Pulmonary artery endothelial cell (primary cell): ENCODE results near the gene AXL. TPM values are rescaled to one million over a fixed set of nuclear protein-coding genes. Genes with fewer than 3 reads are reported as not detected.
"Not testable (repeated sequence)": the region's sequence is repeated elsewhere in the genome, so short reads cannot be mapped to it uniquely, and the experiment has no call there.

Source experiments
- DNase-seq: peaks from one replicate; pipeline ENCODE4 v3.0.0-alpha.2; 2011; ENCODE audit warnings: low read depth, low spot score
- total RNA-seq: library from RNA; depleted of rRNA; stranded (reverse); fragments of >200 nt; gene quantifications from 2 replicates; pipeline ENCODE4 v1.2.3, GENCODE V29; 2014

The AXL gene
- 177 and 238 TPM in 2 replicates for total RNA-seq

GRCh38 chr19:41218615-41219507 lies at the start of gene AXL:
TSS of gene AXL (plus strand) at chr19:41219223. CDS start at chr19:41219393, 170 bp downstream.
- DNase-seq: no peak

DNA sequence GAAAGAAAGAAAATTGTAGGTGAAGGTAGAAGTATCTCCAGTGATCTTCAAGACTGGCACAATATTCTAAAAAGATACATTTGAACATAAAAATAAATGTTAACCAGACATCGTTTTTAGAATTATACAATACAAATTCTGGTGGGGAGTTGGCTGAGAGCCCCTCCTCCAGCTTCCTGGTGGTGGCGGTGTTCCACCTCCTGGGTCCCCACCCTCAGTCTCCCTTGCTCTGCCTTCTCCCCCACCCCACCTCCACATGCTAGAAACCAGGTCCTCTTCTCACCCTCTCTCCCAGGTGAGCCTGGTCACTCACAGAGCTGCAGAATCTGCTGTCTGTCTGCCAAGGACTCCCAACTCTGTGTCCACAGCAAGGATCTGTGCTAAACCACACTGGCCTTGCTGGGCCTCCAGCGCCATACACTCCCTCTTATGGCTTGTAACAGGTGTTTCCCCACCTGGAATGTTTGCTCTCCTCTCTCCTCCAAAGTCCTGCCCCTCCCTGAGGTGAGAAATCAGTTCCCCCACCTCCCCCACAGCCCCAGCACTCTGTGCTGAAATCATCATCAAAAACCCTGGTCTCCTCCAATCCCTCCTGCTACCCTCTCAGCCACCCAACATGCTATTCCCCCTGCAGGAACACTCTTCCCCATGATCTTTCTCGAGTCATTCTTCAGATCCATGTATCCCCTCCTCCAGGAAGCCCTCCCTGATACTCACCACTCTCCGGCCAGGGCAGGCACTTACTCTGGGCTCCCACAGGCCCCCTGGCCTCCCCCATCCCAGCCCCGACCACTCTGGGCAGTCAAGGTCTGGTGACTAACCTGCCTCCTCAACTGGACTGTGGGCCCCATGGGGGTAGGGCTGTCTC lies 46.5 kb upstream of the AXL start:
- DNase-seq: no peak

DNA sequence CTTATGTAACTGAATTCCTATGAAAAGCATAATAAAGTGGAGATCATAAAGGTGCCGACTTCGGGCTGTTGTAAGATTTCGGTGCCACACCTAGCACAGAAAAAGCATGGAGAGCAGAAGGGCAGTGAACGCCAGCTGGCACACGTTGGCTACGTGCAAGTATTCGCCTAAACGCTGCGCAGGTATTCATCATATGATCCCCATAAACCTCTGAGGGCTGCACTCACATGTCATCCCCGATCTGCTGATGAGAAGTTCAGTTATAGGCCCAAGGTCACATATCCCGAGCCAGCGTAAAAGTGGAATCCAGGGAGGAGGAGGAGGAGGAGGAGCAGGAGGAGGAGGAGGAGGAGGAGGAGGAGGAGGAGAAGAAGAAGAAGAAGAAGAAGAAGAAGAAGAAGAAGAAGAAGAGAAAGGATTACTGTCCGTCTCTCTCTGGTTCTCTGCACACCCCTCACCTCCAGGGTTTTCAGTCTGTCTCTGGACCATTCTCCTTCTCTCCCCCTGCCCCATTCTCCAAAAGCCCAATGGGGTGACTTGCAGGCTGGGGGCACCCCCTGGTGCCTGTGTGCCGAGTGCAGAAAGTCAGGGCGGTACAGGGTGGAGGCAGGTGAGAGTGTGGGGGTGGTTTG lies 44.6 kb upstream of the AXL start:
- no peak for DNase-seq

- peak; percentile 5 for DNase-seq
These were observed 42.9 kb upstream of the AXL start for GRCh38 chr19:41175801-41176777.

DNA sequence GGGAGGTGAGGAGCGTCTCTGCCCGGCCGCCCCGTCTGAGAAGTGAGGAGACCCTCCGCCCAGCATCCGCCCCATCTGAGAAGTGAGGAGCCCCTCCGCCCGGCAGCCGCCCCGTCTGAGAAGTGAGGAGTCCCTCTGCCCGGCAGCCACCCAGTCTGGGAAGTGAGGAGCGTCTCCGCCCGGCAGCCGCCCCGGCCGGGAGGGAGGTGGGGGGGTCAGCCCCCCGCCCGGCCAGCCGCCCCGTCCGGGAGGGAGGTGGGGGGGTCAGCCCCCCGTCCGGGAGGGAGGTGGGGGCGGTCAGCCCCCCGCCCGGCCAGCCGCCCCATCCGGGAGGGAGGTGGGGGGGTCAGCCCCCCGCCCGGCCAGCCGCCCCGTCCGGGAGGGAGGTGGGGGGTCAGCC lies 38.9 kb upstream of the AXL start:
- not testable (repeated sequence) for DNase-seq

DNA sequence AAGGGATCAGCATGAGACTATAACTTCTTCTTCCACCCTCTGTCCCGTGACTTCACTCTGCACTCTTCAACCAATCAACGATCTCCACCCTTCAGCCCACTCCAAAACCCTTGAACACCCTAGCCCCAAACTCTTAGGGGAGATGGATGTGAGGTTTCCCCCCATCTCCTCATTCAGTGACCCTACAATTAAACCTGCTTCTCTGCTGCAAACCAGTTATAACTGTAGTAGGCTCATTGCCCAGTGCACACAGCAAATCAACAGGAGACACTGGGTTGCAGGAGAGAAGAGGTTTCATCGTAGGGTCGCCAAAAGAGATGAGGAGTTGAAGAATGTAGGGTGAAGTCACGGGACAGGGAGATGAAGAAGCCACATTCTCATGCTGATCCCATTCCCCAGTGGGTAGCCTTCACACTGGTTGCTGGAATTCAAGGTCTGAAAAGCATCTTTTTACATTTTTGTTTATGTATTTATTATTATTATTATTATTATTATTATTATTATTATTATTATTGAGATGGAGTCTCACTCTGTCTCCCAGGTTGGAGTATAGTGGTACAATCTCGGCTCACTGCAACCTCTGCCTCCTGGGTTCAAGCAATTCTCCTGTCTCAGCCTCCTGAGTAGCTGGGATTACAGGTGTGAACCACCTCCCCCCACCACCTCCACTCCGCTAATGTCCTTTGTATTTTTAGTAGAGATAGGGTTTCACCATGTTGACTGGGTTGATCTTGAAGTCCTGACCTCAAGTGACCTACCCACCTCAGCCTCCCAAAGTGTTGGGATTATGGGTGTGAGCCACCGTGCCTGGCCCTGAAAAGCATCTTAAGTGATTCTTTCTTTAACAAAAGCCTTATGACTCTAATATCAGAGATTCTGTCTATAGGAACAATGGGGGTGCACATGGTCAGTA lies 31.8 kb upstream of the AXL start:
- no peak for DNase-seq

DNA sequence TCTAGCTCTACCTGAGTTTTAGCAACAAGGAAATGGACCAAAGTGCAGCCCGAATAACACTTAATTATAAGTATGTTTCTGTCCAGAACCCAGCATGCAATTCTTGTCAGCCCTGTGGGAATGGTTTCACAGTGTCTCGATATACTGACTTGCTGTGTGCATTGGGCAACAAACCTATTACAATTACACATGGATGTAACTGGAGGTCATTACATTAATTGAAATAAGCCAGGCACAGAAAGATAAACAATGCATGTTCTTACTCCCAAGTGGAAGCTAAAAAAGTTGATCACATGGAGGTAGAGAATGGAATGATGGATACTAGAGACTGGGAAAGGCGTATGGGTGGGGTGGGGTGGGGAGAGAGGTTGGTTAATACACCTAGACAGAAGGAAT lies 31.1 kb upstream of the AXL start:
- no peak for DNase-seq

DNA sequence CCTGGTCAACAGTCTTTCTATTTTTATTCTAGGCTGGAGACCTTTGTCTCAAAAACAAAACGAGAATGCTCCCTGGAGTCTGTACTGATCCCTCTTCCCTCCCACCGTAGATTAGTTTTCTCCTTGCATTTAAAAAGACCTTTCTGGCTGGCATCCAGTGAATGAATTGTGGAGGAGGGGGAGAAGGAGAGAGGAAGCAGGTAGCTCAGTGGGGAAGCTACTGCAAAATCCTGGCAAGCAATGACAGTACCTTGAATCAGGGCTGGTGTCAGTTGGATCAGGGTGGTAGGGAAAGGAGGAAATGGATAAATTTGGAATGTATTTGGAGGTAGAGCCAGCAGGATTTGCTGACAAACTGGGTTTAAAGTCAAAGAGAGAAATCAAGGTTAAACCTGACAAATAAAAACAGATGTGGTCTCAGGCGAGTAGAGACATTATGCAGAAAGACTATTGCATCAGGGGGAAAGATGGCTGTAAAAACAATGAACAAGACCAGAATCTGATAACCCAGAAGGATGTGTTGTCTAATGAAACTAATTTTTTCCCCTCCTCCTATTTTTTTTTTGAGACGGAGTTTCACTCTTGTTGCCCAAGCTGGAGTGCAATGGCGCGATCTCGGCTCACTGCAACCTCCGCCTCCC lies 29.5 kb upstream of the AXL start:
- no peak for DNase-seq

DNA sequence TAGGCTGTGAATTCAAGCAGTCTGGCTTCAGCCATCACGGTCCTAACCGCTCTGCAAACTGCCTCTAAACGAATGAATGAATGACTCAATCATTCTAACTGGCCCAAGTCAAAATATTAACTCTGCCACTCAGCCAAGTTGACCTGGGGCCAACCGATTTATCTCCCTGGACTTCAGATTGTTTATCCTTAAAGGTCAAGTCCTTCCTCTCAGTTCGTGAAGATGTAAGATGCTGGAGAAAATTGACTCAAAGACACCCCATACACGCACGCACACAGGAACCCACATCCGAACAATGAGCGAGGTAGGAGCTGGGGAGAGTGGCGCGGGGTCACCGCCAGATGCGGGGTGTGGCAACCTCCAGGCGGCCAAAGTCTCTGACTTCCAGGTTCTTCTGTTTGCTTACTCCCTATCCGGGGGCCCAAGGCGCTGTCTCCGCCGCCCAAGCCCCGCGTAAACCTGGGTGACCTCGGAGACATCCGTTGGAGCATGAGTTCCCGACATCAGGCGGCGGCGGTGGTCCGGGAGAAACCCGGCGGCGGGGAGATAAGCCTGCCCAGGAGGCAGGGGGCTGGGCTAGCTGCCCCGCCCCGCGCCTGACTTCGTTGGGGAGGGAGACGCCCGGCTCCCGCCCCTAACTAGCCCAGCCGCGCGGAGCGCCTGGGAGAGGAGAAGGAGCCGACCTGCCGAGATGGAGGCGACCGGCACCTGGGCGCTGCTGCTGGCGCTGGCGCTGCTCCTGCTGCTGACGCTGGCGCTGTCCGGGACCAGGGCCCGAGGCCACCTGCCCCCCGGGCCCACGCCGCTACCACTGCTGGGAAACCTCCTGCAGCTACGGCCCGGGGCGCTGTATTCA lies 26.2 kb upstream of the AXL start, which contains the start of gene CYP2S1:
CYP2S1 (plus strand) TSS at position 646 of the 856 bp plus-strand sequence; CDS start at position 692, 46 bp downstream.
- DNase-seq: no peak

- DNase-seq: no peak
These were observed 25.4 kb upstream of the AXL start for GRCh38 chr19:41193430-41194156.

- DNase-seq: no peak
These were observed 24.9 kb upstream of the AXL start for GRCh38 chr19:41194157-41194552.

- no peak for DNase-seq
These were observed 23.1 kb upstream of the AXL start for GRCh38 chr19:41195675-41196497.

DNA sequence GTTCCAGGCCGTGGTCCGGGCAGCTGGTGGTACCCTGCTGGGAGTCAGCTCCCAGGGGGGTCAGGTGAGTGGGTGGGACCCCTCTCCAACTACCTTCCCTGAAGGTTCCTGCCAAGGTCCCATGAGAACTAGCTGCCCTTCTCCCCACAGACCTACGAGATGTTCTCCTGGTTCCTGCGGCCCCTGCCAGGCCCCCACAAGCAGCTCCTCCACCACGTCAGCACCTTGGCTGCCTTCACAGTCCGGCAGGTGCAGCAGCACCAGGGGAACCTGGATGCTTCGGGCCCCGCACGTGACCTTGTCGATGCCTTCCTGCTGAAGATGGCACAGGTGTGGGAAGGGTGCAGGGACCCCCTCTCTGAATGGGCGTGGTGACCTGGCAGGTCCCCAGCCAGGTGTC lies 20.5 kb upstream of the AXL start:
- no peak for DNase-seq

DNA sequence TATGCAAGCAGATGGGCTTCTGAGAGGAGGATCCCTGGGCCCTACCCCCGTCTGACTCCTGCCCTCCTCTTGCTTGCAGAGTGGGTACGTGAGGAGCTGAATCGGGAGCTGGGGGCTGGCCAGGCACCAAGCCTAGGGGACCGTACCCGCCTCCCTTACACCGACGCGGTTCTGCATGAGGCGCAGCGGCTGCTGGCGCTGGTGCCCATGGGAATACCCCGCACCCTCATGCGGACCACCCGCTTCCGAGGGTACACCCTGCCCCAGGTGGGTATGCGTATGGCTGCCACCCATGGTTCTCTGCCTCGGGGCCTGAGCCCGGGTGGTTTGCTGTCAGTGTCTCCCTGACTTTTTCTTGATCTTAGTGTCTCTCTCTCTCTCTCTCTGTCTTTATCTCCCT lies 15.7 kb upstream of the AXL start:
- DNase-seq: no peak

DNA sequence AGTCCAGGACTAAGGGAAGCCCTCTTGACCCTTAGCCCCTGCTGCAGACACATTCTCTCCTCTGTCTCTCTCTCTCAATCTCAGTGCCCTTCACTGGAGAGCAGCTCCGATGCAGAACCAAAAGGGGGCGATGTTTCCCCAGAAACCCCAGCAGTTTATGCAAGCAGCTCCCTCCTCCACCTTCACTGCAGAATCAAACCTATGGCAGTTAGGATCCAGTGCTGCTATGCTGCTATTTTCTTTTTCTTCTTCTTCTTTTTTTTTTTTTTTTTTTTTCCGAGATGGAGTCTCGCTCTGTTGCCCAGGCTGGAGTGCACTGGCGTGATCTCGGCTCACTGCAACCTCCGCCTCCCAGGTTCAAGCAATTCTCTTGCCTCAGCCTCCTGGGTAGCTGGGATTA lies 14.7 kb upstream of the AXL start:
- peak; percentile 69 for DNase-seq

GRCh38 chr19:41205995-41206394 lies 13.0 kb upstream of the AXL start:
- no peak for DNase-seq
